ENCODE data around the gene MNT. TPM values are rescaled to one million over a fixed set of nuclear protein-coding genes. Genes with fewer than 3 reads are reported as not detected.

Gene MNT
- total RNA-seq, 4 donors from 2014 or later, result 13.7 to 27.7 (median 20.9) TPM

GRCh38 chr17:2391597-2392251, 9.1 kb downstream of the MNT start:
- intact Hi-C loops (cut with DNase I; ENCODE audit: low total_unique reads) (no loop called here), in situ Hi-C loops (cut with MboI; ENCODE audit: low pct_ligation_motif_present in 1 of 4, low pct_unique_long_range_greater_than_20kb in 1 of 4, low sequenced_read_pairs in 3 of 4) (no loop called here)
- no peak for DNase-seq
- H3K4me3 ChIP-seq, result peak overlapping the region in 3 of 4 donors; percentile 74 to 86 (median 77)
- H3K36me3 ChIP-seq, result no peaks in the 10 kb centered on the region
- no peaks in the 10 kb centered on the region for H3K27me3 ChIP-seq
- H3K27ac ChIP-seq, result peak overlapping the region; percentile 98 to 100 (median 100)
- TF ChIP-seq EP300 (IDR thresholded peaks at IDR 0.05; ENCODE audit: low read depth) (no peak), POLR2AphosphoS5 (IDR thresholded peaks at IDR 0.05) (no peak), POLR2A (IDR thresholded peaks at IDR 0.05) (no peak), CTCF (IDR thresholded peaks at IDR 0.05) (no peak)
- H3K9me3 ChIP-seq, result no peaks in the 10 kb centered on the region
- 48 to 74% methylated on average over 8 to 18 of the region's 18 CpGs for WGBS, 2 donors (ENCODE audit: low coverage in 1 of 2)
- H3K4me1 ChIP-seq, result peaks cover 45 to 54% (median 49%) of the 10 kb centered on the region in 4 donors

DNA sequence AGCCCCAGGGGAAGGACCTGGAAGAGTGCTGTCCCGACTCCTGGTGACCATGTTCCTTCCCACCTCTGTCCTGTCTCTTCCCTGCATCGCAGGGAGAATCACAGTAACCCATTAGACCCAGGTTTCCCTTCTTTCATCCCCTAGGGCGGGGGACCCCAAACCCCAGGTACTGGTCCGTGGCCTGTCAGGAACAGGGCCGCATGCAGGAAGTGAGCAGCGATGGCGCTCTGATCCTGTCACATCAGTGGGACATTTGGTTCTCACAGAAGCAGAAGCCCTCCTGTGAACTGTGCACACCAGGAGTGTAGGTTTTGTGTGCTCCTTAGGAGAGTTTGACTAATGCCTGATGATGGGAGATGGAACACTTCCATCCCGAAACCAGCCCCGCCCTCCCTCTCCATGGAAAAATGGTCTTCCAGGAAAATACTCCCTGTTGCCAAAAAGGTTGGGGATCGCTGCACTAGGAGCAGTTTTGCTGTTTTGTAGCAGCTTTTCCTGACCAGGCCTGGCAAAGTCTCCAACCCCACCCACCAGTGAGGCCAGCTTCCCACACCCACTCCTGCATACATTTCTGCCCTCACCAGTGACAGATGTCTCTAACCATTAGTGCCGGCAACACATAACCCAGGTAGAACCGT, 10.5 kb downstream of the MNT start:
- intact Hi-C loops (cut with DNase I; ENCODE audit: low total_unique reads), result no loop called here
- Histone ChIP-seq H3K4me1 (peaks cover 31 to 46% (median 37%) of the 10 kb centered on the region in 4 donors), H3K27ac (peak overlapping the region; percentile 98 to 100 (median 100)), H3K27me3 (no peaks in the 10 kb centered on the region), H3K36me3 (no peaks in the 10 kb centered on the region), H3K4me3 (no peak overlapping the region), H3K9me3 (no peaks in the 10 kb centered on the region)
- DNase-seq, result no peak
- in situ Hi-C loops (cut with MboI; ENCODE audit: low pct_ligation_motif_present in 1 of 4, low pct_unique_long_range_greater_than_20kb in 1 of 4, low sequenced_read_pairs in 3 of 4), result no loop called here
- 79% methylated on average over 12 of the region's 12 CpGs; no CpG with 5 or more reads in 1 of the 2 donors for whole genome bisulfite sequencing, 2 donors (ENCODE audit: low coverage in 1 of 2)
- no peak for TF ChIP-seq EP300 (IDR thresholded peaks at IDR 0.05; ENCODE audit: low read depth)
- no peak for TF ChIP-seq POLR2A (IDR thresholded peaks at IDR 0.05)
- no peak for TF ChIP-seq POLR2AphosphoS5 (IDR thresholded peaks at IDR 0.05)
- no peak for TF ChIP-seq CTCF (IDR thresholded peaks at IDR 0.05)

DNA sequence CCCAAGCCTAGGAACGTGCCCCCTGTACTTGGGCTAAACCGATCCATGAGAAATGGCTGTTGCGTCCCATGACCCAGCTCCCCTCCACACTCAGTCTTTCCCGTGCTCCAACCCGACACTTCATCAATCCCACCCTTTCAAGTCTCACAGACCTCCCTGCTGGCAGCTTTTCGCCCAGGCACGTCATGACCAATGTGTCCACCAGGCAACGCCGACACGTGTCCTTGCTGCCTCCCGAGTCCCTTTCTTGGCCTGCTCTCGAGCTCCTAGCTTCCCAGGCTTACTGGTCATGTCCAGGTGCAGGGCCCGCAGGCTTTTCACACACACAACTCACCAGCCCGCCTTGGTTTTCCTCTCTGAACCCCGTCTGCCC, 12.2 kb downstream of the MNT start:
- no peak overlapping the region for H3K4me3 ChIP-seq
- H3K36me3 ChIP-seq, result no peaks in the 10 kb centered on the region
- TF ChIP-seq EP300 (IDR thresholded peaks at IDR 0.05; ENCODE audit: low read depth) (no peak), CTCF (IDR thresholded peaks at IDR 0.05) (no peak), POLR2A (IDR thresholded peaks at IDR 0.05) (no peak), POLR2AphosphoS5 (IDR thresholded peaks at IDR 0.05) (no peak)
- H3K4me1 ChIP-seq, result peaks cover 19 to 31% (median 22%) of the 10 kb centered on the region in 4 donors
- peak overlapping the region in 1 of 4 donors; percentile 18 for H3K27ac ChIP-seq
- in situ Hi-C loops (cut with MboI; ENCODE audit: low pct_ligation_motif_present in 1 of 4, low pct_unique_long_range_greater_than_20kb in 1 of 4, low sequenced_read_pairs in 3 of 4), result no loop called here
- H3K27me3 ChIP-seq, result no peaks in the 10 kb centered on the region
- no peak for DNase-seq
- 94 to 95% methylated on average over 10 to 15 of the region's 15 CpGs for WGBS, 2 donors (ENCODE audit: low coverage in 1 of 2)
- intact Hi-C loops (cut with DNase I; ENCODE audit: low total_unique reads), result no loop called here
- H3K9me3 ChIP-seq, result no peaks in the 10 kb centered on the region

DNA sequence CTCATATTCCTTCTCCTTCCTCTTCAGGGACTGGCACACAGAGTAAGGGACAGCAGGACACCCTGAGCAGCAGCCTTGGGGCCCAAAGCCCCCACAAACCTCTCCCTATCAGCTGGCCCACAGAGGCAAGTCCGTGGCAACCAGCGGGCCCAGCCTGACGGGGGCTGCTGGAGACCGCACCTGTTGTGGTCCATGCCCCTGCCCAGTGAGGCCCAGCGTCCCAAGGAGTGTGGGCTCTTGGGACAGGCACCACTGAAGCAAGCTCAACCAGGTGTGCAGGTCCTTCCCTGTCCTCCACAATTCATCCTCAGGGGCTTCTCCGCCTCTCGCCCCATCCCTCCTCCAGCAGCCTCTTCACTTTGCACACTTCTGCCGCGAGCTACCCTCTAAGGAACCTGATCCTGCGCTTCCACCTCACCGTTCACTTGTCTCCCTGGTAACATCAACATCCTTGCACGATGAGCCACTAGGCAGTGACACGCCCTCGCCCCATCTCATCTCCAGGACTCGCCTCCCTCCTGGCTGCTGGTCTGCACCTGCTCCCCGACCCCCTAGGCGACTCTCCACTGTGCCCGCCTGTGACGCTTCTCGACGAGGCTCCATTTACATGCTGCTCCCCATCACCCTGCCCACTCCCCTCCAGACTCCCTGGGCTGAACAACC, 12.7 kb downstream of the MNT start:
- intact Hi-C loops (cut with DNase I; ENCODE audit: low total_unique reads) (no loop called here), in situ Hi-C loops (cut with MboI; ENCODE audit: low pct_ligation_motif_present in 1 of 4, low pct_unique_long_range_greater_than_20kb in 1 of 4, low sequenced_read_pairs in 3 of 4) (no loop called here)
- H3K4me3 ChIP-seq, result no peak overlapping the region
- DNase-seq, result no peak
- WGBS, 2 donors (ENCODE audit: low coverage in 1 of 2), result 93% methylated on average over 21 of the region's 21 CpGs; no CpG with 5 or more reads in 1 of the 2 donors
- H3K36me3 ChIP-seq, result no peaks in the 10 kb centered on the region
- no peak for TF ChIP-seq EP300 (IDR thresholded peaks at IDR 0.05; ENCODE audit: low read depth)
- TF ChIP-seq POLR2A (IDR thresholded peaks at IDR 0.05), result no peak
- no peak for TF ChIP-seq CTCF (IDR thresholded peaks at IDR 0.05)
- no peak for TF ChIP-seq POLR2AphosphoS5 (IDR thresholded peaks at IDR 0.05)
- no peaks in the 10 kb centered on the region for H3K27me3 ChIP-seq
- H3K27ac ChIP-seq, result no peak overlapping the region
- H3K4me1 ChIP-seq, result peaks cover 19 to 33% (median 24%) of the 10 kb centered on the region in 4 donors
- H3K9me3 ChIP-seq, result no peaks in the 10 kb centered on the region

Measured in transverse colon (tissue), 4 donors.